Astrocyte of the cerebellum (primary cell): ENCODE results near the gene JPH4.
A peak's percentile ranks its signal among the peaks of the same experiment; 100 is the strongest.

Experiments
- DNase-seq: peaks from one replicate; pipeline ENCODE4 v3.0.0-alpha.2; 2011; ENCODE audit warnings: low read depth
- H3K4me3 ChIP-seq: 2 replicates; pipeline ENCODE4 v1.5.1; 2011; ENCODE audit warnings: mild to moderate bottlenecking, low read depth, low read length, moderate library complexity
- CTCF ChIP-seq: IDR thresholded peaks from 2 replicates; pipeline ENCODE4 v1.5.1; 2012; ENCODE audit warnings: low read length, low read depth, moderate library complexity, mild to moderate bottlenecking; ENCODE audit errors: missing control alignments
- in situ Hi-C: cut with HindIII; loops from 2 replicates; pipeline ENCODE4 v1.10.0; 2017; ENCODE audit warnings: low sequenced_read_pairs

JPH4 gene

GRCh38 chr14:23559926-23560520 is 18.6 kb downstream of the JPH4 start:
- H3K4me3 ChIP-seq: no peak overlapping the region
- no peak for TF ChIP-seq CTCF
- in situ Hi-C loops: no loop called here
- DNase-seq: no peak

- no peak overlapping the region for H3K4me3 ChIP-seq
- TF ChIP-seq CTCF: peak; percentile 96
- in situ Hi-C loops: no loop called here
- DNase-seq: no peak
Measured at GRCh38 chr14:23559010-23559925, 19.3 kb downstream of the JPH4 start.

GRCh38 chr14:23558346-23559009 is 20.1 kb downstream of the JPH4 start:
- no peak for TF ChIP-seq CTCF
- in situ Hi-C loops: no loop called here
- no peak for DNase-seq
- no peak overlapping the region for H3K4me3 ChIP-seq

- in situ Hi-C loops: no loop called here
- no peak overlapping the region for H3K4me3 ChIP-seq
- DNase-seq: no peak
- TF ChIP-seq CTCF: no peak
Measured at GRCh38 chr14:23557946-23558345, 20.6 kb downstream of the JPH4 start.

GRCh38 chr14:23557521-23557920 is 21.1 kb downstream of the JPH4 start:
- DNase-seq: no peak
- TF ChIP-seq CTCF: no peak
- H3K4me3 ChIP-seq: peak overlapping the region; percentile 74
- in situ Hi-C loops: no loop called here

- in situ Hi-C loops: no loop called here
Measured at GRCh38 chr14:23556700-23557440, 21.7 kb downstream of the JPH4 start.

More at GRCh38 chr14:23556700-23557440, 21.7 kb downstream of the JPH4 start:
- peak overlapping the region; percentile 74 for H3K4me3 ChIP-seq
- DNase-seq: no peak
- TF ChIP-seq CTCF: no peak
